ENCODE measurements around the gene FIGNL2. TPM values are rescaled to one million over a fixed set of nuclear protein-coding genes. Genes with fewer than 3 reads are reported as not detected.
"Not testable (repeated sequence)": the region's sequence is repeated elsewhere in the genome, so short reads cannot be mapped to it uniquely, and the experiment has no call there.

FIGNL2 gene
- total and polyA plus RNA-seq, 5 donors from 2014 or later, result 0.06 to 0.27 (median 0.10) TPM; not detected in 2

DNA sequence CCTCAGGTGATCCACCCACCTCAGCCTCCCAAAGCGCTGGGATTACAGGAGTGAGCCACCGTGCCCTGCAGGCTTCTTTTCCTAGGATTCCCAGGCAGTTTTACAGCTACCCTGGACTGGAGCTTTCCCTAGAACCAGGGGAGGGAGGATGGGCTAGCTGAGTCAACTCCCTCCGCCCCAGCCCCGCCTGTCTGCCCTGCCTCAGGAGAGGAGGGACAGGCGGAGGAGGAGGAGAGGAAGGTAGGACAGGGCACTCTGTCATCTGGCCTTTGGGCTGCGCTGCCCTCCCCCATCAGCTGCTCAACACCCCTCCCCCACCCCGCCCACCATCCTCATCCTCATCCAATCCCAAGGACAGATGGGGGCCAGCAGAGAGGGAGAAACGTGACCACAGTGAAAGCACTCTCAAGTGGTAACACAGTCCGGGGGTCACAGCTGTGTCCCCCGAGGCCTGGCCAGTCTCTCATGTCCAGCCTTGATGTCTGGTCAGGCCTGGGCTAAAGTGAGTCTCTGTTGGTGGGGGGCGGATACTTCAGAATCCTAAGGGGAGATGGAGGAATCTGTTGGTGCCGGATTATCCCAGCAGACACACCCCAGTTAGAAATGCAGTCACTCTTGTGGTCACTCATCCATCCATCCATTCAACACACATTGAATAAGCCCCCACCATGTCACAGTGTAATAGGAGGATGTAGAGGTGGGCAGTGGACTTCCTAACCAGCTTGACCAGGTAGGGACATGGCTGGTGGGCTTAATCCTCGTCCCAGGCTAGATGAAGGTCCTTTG lies 12.3 kb downstream of the FIGNL2 start:
- Histone ChIP-seq H3K4me3 (ENCODE audit: low read depth, low read length) (no peak overlapping the region), H3K27ac (ENCODE audit: insufficient read depth, low read length, poor library complexity, severe bottlenecking) (no peak overlapping the region), H3K36me3 (ENCODE audit: control insufficient read depth, insufficient read depth, low read length) (no peaks in the 10 kb centered on the region), H3K27me3 (ENCODE audit: control insufficient read depth, insufficient read depth, low read length) (no peaks in the 10 kb centered on the region), H3K9me3 (ENCODE audit: control insufficient read depth in 2 of 2, low read length in 2 of 2) (no peaks in the 10 kb centered on the region), H3K4me1 (ENCODE audit: control insufficient read depth, insufficient read depth, low read length, poor library complexity, severe bottlenecking) (no peaks in the 10 kb centered on the region)
- H3K9me3 Mint-ChIP-seq, result peaks cover 0 to 4% (median 0%) of the 10 kb centered on the region in 7 donors
- H3K27ac Mint-ChIP-seq, result no peak overlapping the region
- no peak overlapping the region for H3K4me3 Mint-ChIP-seq
- DNase-seq (no peak), ATAC-seq (ENCODE audit: low read depth in 2 of 2) (no peak)
- no peaks in the 10 kb centered on the region for H3K36me3 Mint-ChIP-seq
- H3K27me3 Mint-ChIP-seq, result peaks cover 41% of the 10 kb centered on the region
- H3K4me1 Mint-ChIP-seq, result peaks cover 0 to 12% (median 3%) of the 10 kb centered on the region in 4 donors

DNA sequence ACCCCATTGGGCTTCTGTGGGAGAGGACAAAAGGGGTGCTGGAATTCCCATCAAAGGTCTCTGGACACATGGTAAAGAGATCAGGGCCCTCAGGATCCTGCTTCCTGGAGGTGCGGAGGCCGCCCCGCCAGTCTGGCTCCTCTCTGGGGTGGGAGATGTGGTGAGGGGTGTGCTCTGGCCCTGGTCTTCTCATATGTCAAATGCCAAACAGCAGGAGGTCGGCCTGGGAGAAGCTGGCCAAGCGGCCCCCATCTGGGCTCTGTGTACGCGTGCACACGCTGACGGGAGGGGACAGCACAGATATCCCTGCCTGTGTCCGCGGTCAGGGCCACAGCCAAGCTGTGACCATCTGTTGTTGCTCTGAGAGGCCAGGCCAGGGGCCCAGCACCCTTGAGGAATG lies 14.1 kb downstream of the FIGNL2 start:
- no peaks in the 10 kb centered on the region for H3K27me3 ChIP-seq (ENCODE audit: control insufficient read depth, insufficient read depth, low read length)

DNA sequence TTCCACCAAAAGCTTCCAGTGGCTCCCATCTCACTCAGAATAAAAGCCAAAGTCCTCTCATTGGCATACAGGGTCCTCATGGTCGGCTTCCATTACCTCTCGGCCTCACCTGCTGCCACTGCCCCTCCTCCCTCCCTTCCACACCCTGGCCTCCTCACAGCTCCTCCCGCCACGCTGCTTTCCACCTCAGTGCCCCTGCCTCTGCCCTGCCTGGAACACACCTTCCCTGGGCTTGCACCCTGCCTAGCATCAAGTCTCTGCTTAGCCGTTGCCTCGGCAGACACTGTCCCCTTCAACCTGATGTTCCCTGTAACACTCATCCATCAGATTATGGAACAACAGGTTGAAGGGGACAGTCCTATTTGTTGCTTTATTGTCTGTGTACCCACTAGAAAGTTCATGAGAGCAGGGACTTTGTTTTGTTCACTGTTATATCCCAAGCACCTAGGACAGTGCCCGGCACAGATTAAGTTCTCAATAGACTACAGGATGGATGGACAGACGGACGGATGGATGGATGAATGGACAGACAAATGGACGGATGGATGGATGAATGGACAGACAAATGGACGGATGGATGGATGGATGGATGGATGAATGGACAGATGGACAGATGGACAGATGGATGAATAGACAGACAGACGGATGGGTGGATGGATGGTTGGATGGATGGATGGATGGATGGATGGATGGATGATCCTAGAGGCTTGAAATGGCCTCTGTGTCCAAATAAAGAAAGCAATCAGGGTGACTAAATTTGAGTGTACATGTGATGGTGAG lies 14.9 kb downstream of the FIGNL2 start:
- Mint-ChIP-seq H3K36me3 (no peaks in the 10 kb centered on the region), H3K4me3 (peak overlapping the region in 1 of 4 donors; percentile 17), H3K27ac (no peak overlapping the region), H3K4me1 (peaks cover 0 to 13% (median 3%) of the 10 kb centered on the region in 4 donors), H3K9me3 (peaks cover 0 to 4% (median 0%) of the 10 kb centered on the region in 7 donors), H3K27me3 (peaks cover 44% of the 10 kb centered on the region)
- Histone ChIP-seq H3K27me3 (ENCODE audit: control insufficient read depth, insufficient read depth, low read length) (no peaks in the 10 kb centered on the region), H3K4me3 (ENCODE audit: low read depth, low read length) (no peak overlapping the region), H3K27ac (ENCODE audit: insufficient read depth, low read length, poor library complexity, severe bottlenecking) (no peak overlapping the region), H3K4me1 (ENCODE audit: control insufficient read depth, insufficient read depth, low read length, poor library complexity, severe bottlenecking) (no peaks in the 10 kb centered on the region), H3K9me3 (ENCODE audit: control insufficient read depth in 2 of 2, low read length in 2 of 2) (no peaks in the 10 kb centered on the region), H3K36me3 (ENCODE audit: control insufficient read depth, insufficient read depth, low read length) (no peaks in the 10 kb centered on the region)
- ATAC-seq (ENCODE audit: low read depth in 2 of 2), result no peak
- no peak for DNase-seq

More for the DNA sequence above, 14.1 kb downstream of the FIGNL2 start:
- no peaks in the 10 kb centered on the region for H3K36me3 Mint-ChIP-seq
- peaks cover 0 to 12% (median 3%) of the 10 kb centered on the region in 4 donors for H3K4me1 Mint-ChIP-seq
- Histone ChIP-seq H3K36me3 (ENCODE audit: control insufficient read depth, insufficient read depth, low read length) (no peaks in the 10 kb centered on the region), H3K27ac (ENCODE audit: insufficient read depth, low read length, poor library complexity, severe bottlenecking) (no peak overlapping the region), H3K4me1 (ENCODE audit: control insufficient read depth, insufficient read depth, low read length, poor library complexity, severe bottlenecking) (no peaks in the 10 kb centered on the region), H3K9me3 (ENCODE audit: control insufficient read depth in 2 of 2, low read length in 2 of 2) (no peaks in the 10 kb centered on the region), H3K4me3 (ENCODE audit: low read depth, low read length) (no peak overlapping the region)
- DNase-seq (no peak), ATAC-seq (ENCODE audit: low read depth in 2 of 2) (no peak)
- no peak overlapping the region for H3K27ac Mint-ChIP-seq
- peaks cover 0 to 4% (median 0%) of the 10 kb centered on the region in 7 donors for H3K9me3 Mint-ChIP-seq
- no peak overlapping the region for H3K4me3 Mint-ChIP-seq
- peaks cover 44% of the 10 kb centered on the region for H3K27me3 Mint-ChIP-seq

DNA sequence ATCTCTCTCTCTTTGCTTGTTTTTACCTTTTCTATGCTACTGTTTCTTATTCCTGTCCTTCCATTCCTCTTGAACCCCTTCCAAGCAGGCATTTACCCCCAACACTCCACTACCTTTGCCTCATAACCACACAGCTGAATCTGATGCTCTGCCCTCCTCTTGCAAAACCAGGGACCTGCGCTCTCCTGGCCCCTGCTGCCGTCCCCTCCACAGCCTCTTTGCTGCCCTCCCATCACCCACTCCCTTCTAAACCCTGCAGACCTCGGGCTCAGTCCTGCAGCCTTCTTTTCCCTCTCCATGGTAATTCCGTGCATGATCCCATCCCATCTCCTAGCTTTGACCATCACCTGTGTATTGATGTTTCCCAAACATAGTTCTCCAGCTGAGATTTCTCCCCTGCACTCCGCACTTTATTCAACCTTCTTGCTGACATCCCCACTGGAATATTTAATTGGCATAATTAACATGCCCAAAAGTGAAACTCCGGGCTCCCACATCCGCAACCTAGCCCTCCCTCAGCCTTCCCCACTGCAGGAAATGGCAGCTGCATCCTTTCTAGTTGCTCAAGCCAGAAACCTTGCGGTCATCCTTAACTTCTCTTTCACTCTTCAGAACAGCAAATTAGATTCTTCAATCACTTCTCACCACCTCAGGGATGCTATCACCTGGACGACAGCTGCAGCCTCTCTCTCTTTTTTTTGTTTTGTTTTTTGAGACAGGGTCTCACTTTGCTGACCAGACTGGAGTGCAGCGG lies 16.0 kb downstream of the FIGNL2 start:
- Mint-ChIP-seq H3K27ac (peak overlapping the region in 1 of 3 donors; percentile 94), H3K4me1 (peaks cover 0 to 24% (median 10%) of the 10 kb centered on the region in 4 donors), H3K27me3 (peaks cover 46% of the 10 kb centered on the region), H3K36me3 (no peaks in the 10 kb centered on the region), H3K9me3 (peaks cover 0 to 4% (median 0%) of the 10 kb centered on the region in 7 donors), H3K4me3 (peak overlapping the region in 1 of 4 donors; percentile 71)
- no peak for ATAC-seq (ENCODE audit: low read depth in 2 of 2)
- peaks cover 6% of the 10 kb centered on the region for H3K4me1 ChIP-seq (ENCODE audit: control insufficient read depth, insufficient read depth, low read length, poor library complexity, severe bottlenecking)
- no peaks in the 10 kb centered on the region for H3K36me3 ChIP-seq (ENCODE audit: control insufficient read depth, insufficient read depth, low read length)
- no peak overlapping the region for H3K4me3 ChIP-seq (ENCODE audit: low read depth, low read length)
- no peaks in the 10 kb centered on the region for H3K9me3 ChIP-seq (ENCODE audit: control insufficient read depth in 2 of 2, low read length in 2 of 2)
- peak in 1 of 3 donors; percentile 20 for DNase-seq
- no peaks in the 10 kb centered on the region for H3K27me3 ChIP-seq (ENCODE audit: control insufficient read depth, insufficient read depth, low read length)
- no peak overlapping the region for H3K27ac ChIP-seq (ENCODE audit: insufficient read depth, low read length, poor library complexity, severe bottlenecking)

GRCh38 chr12:51831817-51832216 lies 16.7 kb downstream of the FIGNL2 start:
- DNase-seq; ATAC-seq (ENCODE audit: low read depth in 2 of 2); H3K36me3 Mint-ChIP-seq; H3K27ac Mint-ChIP-seq; H3K4me3 Mint-ChIP-seq; H3K27me3 ChIP-seq (ENCODE audit: control insufficient read depth, insufficient read depth, low read length); H3K36me3 ChIP-seq (ENCODE audit: control insufficient read depth, insufficient read depth, low read length); H3K9me3 ChIP-seq (ENCODE audit: control insufficient read depth in 2 of 2, low read length in 2 of 2); H3K27ac ChIP-seq (ENCODE audit: insufficient read depth, low read length, poor library complexity, severe bottlenecking); H3K4me3 ChIP-seq (ENCODE audit: low read depth, low read length); H3K4me1 ChIP-seq (ENCODE audit: control insufficient read depth, insufficient read depth, low read length, poor library complexity, severe bottlenecking); H3K9me3 Mint-ChIP-seq: not testable (repeated sequence)
- H3K4me1 Mint-ChIP-seq, result peaks cover 0 to 27% (median 11%) of the 10 kb centered on the region in 4 donors
- peaks cover 42% of the 10 kb centered on the region for H3K27me3 Mint-ChIP-seq

DNA sequence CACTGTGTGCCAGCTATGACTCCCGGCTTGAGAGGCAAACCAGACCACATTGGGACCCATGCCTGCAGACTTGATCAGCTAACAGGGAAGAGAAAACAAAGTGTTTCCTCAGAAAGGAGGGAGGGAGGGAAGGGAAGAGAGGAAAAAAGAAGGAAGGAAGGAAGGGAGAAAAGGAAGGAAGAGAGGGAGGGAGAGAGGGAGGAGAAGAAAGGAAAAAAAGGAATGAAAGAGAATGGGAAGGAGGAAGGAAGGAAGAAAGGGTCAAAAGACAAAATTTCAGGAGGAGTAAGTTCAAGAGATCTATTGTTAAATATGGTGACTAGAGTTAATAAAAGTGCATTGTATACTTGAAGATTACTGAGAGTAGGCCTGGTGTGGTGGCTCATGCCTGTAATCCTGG lies 18.9 kb downstream of the FIGNL2 start:
- Mint-ChIP-seq H3K27ac (no peak overlapping the region), H3K27me3 (peaks cover 39% of the 10 kb centered on the region), H3K4me1 (peaks cover 0 to 27% (median 11%) of the 10 kb centered on the region in 4 donors), H3K36me3 (no peaks in the 10 kb centered on the region), H3K4me3 (no peak overlapping the region), H3K9me3 (peaks cover 0 to 4% (median 0%) of the 10 kb centered on the region in 7 donors)
- H3K9me3 ChIP-seq (ENCODE audit: control insufficient read depth in 2 of 2, low read length in 2 of 2), result no peaks in the 10 kb centered on the region
- DNase-seq (no peak), ATAC-seq (ENCODE audit: low read depth in 2 of 2) (no peak)
- no peaks in the 10 kb centered on the region for H3K27me3 ChIP-seq (ENCODE audit: control insufficient read depth, insufficient read depth, low read length)
- no peak overlapping the region for H3K4me3 ChIP-seq (ENCODE audit: low read depth, low read length)
- H3K36me3 ChIP-seq (ENCODE audit: control insufficient read depth, insufficient read depth, low read length), result no peaks in the 10 kb centered on the region
- H3K4me1 ChIP-seq (ENCODE audit: control insufficient read depth, insufficient read depth, low read length, poor library complexity, severe bottlenecking), result peaks cover 6% of the 10 kb centered on the region
- H3K27ac ChIP-seq (ENCODE audit: insufficient read depth, low read length, poor library complexity, severe bottlenecking), result no peak overlapping the region

DNA sequence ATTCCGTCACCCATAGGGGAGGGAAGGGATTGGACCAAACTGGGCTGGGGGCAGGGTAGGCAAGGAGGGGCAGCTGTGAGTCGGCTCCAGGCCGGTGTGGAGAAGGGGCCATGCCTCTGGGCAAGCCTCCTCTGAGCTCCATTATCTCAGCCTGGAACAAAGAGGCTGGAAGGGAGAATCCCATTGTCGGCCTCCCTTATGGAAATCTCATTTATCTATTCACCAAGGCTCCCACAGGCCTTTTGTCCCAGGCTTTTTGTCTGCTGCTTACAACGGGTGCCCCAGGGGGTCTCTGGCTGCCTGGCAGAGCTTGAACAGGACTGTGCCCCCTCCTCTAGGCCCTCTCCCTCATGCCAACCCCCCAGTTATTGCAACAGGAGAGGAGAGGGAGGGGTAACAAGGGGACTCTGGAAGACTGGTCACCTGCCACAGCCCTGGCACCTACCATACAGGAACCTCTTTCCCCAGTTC lies 19.5 kb downstream of the FIGNL2 start:
- Mint-ChIP-seq H3K27ac (no peak overlapping the region), H3K27me3 (peaks cover 33% of the 10 kb centered on the region), H3K9me3 (peaks cover 0 to 4% (median 0%) of the 10 kb centered on the region in 7 donors), H3K4me1 (peaks cover 0 to 27% (median 11%) of the 10 kb centered on the region in 4 donors), H3K36me3 (no peaks in the 10 kb centered on the region), H3K4me3 (no peak overlapping the region)
- no peaks in the 10 kb centered on the region for H3K36me3 ChIP-seq (ENCODE audit: control insufficient read depth, insufficient read depth, low read length)
- H3K4me1 ChIP-seq (ENCODE audit: control insufficient read depth, insufficient read depth, low read length, poor library complexity, severe bottlenecking), result peaks cover 6% of the 10 kb centered on the region
- no peak overlapping the region for H3K27ac ChIP-seq (ENCODE audit: insufficient read depth, low read length, poor library complexity, severe bottlenecking)
- H3K9me3 ChIP-seq (ENCODE audit: control insufficient read depth in 2 of 2, low read length in 2 of 2), result no peaks in the 10 kb centered on the region
- DNase-seq (no peak), ATAC-seq (ENCODE audit: low read depth in 2 of 2) (no peak)
- no peak overlapping the region for H3K4me3 ChIP-seq (ENCODE audit: low read depth, low read length)
- no peaks in the 10 kb centered on the region for H3K27me3 ChIP-seq (ENCODE audit: control insufficient read depth, insufficient read depth, low read length)

All from CD4-positive, CD25-positive, alpha-beta regulatory T cell (primary cell).